ENCODE data around the gene TRMT1L.

- TF ChIP-seq CTCF (conservative IDR thresholded peaks at IDR 0.05 in 1 of 2, IDR thresholded peaks at IDR 0.05 in 1 of 2; ENCODE audit: low read depth in 1 of 2, low read length in 2 of 2) (no peak), EZH2 (IDR thresholded peaks at IDR 0.05; ENCODE audit: low read length, missing control alignments) (no peak)
These were observed 382 bp downstream of the TRMT1L start for GRCh38 chr1:185156288-185156853.
